Activated T-helper 1 cell treated with anti-CD3 and anti-CD28 coated beads, Interleukin-2, amount 50 U/mL, for 16 hours (primary cell): ENCODE measurements around the gene MRTFA.
"Not testable (repeated sequence)": the region's sequence is repeated elsewhere in the genome, so short reads cannot be mapped to it uniquely, and the experiment has no call there.

Experiments used
- DNase-seq, 2 donors: peaks; one replicate each; pipeline ENCODE4 v3.0.0-alpha.2; 2020; ENCODE audit warnings: low read depth in 1 of 2, low spot score in 1 of 2

MRTFA gene

GRCh38 chr22:40660730-40661129 is 24.2 kb upstream of the MRTFA start:
- no peak for DNase-seq

DNA sequence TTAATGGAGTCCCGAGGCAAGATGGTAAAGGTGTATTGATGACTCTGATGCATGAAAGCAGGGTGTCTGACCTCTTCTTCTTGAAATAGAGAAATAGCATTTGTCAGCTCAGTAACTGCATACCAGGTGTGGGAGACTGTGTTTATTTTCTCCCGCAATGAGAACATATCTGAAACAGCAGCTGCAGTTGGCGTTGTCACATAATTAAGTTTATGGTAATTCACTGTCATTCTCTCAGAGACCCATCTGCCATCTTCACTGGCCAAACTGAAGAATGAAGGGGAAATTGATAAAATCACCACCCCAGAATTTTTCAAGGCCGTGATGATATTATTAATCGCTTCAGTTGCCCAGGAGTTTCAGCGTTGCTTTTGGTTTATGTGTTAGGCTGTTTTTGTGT is 22.6 kb upstream of the MRTFA start:
- no peak for DNase-seq

DNA sequence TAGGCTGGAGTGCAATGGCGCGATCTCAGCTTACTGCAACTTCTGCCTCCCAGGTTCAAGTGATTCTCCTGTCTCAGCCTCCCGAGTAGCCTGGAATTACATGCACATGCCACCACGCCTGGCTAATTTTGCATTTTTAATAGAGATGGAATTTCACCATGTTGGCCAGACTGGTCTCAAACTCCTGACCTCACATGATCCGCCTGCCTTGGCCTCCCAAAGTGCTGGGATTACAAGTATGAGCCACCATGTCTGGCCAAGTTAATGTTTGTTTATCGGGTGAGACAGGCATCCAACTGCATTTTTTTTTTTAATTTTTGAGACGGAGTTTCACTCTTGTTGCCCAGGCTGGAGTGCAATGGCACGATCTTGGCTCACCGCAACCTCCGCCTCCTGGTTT is 20.1 kb upstream of the MRTFA start:
- DNase-seq = not testable (repeated sequence)

DNA sequence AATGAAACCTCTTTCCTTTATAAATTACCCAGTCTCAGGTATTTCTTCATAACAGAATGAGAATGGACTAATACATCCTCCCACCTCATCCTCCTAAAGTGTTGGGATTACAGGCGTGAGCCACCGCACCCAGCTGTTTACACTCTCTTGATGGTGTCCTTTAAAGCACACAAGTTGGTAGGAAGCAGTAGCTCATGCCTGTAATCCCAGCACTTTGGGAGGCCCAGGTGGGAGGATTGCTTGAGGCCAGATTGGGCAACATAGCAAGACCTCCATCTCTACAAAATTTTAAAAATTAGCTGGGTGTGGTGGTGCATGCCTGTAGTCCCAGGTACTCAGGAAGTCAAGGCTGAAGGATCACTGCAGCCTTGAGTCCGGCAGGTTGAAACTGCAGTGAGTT is 19.4 kb upstream of the MRTFA start:
- DNase-seq = not testable (repeated sequence)

GRCh38 chr22:40654522-40655167 is 18.1 kb upstream of the MRTFA start:
- DNase-seq = no peak

- DNase-seq = no peak
Measured at GRCh38 chr22:40653361-40653760, 16.8 kb upstream of the MRTFA start.

DNA sequence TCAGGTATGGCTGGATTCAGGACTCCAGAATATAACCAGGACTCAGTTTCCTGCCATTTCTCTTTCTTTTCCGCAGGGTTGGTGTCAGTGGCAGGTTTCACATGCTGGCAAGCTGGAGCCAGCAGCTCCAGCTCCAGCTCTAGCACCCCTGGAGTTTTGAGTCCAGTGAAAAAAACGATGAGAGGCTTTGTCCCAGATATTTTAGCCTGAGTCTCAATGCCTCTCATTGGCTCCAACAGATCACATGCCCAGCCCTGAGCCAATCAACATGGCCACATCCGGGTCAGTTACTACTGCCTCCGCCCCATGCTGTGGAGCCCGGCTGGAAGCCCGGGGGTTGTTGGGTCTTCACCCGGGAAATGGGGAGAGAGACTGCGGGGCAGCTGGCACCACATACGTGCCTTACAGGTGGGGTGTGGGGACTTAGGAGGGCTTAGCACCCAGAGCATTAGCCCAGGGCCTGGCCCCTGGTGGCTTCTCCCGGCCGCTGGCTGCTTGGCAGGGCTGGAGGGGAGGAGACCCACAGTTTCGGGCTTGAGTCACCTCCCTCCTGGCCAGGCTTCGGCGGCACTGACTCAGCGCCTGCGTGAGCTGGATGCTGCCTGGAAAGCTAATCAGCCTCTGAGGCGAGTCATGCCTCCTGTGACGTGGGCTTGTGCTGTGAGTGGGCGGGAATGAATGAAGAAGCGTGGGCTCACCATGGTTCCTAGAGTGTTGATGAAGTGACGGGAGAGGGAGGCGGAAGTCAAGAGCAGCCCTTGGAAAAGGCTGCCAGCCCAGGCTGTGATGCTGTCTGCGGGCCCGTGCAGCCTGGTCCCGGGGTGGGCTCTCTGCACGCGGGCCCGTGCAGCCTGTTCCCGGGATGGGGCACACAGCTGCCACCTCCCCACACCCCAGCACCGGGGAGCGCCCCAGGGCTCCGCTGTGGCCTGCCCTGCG is 15.3 kb upstream of the MRTFA start:
- DNase-seq = peak; percentile 25 to 75

- DNase-seq = no peak
Measured at GRCh38 chr22:40651057-40651456, 14.5 kb upstream of the MRTFA start.

DNA sequence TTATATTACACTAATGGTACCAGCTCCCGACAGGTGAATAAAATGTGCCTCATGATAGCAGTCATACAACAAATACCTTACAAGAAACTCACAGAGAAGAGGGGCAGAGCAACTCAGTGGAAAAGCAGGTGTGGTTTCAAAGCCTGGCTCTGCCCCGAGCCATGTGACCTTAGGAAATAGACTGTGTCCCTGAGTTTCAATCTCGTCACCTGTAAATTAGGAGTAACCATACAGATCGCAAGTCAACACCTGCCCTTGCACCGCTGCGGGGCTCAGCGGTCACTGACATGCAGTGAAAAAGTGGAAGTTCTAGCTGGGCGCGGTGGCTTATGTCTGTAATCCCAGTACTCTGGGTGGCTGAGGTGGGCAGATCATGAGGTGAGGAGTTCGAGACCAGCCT is 11.9 kb upstream of the MRTFA start:
- no peak for DNase-seq

- DNase-seq = no peak
Measured at GRCh38 chr22:40645579-40646197, 9.2 kb upstream of the MRTFA start.

DNA sequence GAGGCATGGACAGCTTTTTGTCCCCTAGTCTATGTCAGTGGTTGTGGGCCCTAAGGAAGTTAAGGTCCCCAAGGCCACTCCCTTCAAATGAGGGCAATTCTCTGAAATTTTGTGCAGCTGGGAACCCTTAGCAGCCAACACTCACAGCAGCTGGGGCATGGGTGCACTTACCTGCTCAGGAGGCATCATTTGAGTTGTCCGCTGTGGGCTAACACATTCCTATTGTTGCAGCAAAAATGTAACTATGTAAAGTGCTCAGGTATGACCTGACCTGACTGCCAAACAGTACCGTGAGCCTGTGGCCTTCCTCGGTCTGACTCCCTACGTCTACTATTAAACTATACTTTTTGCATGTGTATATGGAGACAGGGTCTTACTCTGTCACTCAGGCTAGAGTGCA is 5.8 kb upstream of the MRTFA start:
- DNase-seq = no peak

DNA sequence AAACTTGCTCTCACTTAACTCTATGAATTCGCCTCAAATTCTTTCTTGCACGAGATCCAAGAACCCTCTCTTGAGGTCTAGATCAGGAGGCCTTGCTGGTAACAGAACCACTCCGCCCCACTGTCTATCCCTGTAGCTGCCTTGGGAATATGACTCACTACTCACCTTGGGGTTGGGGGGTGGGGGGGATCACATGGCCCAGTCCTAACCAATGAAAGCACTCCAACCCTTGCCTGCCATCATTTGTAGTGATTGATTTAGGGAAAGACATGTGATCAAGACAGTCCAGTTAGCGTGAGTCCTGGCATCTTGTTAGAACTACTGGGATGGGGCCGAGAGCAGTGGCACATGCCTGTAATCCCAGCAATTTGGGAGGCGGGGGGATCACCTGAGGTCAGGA is 4.8 kb upstream of the MRTFA start:
- DNase-seq = no peak

DNA sequence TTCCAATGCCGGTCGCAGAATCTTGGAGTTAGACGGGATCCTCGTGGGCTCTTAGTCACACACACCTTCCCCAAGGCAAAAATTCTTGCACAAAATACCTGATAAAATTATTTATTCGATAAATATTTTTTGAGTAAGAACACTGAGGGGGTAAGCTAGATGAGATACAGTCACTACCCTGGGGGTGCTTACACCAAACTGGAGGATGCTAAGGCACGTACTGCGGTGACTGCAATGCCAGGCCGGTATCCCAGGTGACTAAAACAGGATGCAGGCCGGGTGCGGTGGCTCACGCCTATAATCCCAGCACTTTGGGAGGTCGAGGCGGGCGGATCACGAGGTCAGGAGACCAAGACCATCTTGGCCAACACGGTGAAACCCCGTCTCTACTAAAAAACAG is 1.7 kb upstream of the MRTFA start:
- DNase-seq = no peak

GRCh38 chr22:40637183-40638150 is 948 bp upstream of the MRTFA start:
- DNase-seq = peak; percentile 29 to 30

GRCh38 chr22:40635940-40636379 is 559 bp downstream of the MRTFA start:
- no peak for DNase-seq

GRCh38 chr22:40635043-40635939 is 1.2 kb downstream of the MRTFA start:
- DNase-seq = no peak

GRCh38 chr22:40634119-40634903 is 2.2 kb downstream of the MRTFA start:
- DNase-seq = no peak

- no peak for DNase-seq
Measured at GRCh38 chr22:40633036-40633435, 3.5 kb downstream of the MRTFA start.

DNA sequence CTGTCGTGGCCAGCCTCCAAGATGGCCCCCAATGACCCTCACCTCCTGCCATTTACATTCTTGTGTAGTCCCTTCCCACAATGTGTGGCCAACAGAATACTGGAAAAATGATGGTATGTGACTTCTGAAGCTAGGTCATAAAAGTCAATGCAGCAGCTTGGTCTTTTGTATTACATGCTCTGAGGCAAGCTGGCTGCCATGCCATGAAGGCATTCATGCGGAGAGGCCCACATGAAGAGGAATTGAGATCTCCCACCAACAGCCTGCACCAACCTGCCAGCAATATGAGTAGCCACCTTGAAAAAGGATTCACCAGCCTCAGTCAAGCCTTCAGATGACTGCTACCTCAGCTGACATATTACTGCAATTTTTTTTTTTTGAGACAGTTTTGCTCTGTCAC is 4.6 kb downstream of the MRTFA start:
- DNase-seq = no peak
